Activated naive CD4-positive, alpha-beta T cell treated with anti-CD3 and anti-CD28 coated beads, Interleukin-2, amount 10 ng/mL, durations not matched to agents 7 days and 5 days (primary cell): ENCODE data around the gene CLDN14.

Experiments used
- CTCF ChIA-PET: fragments of 350-600 bp; sonication (Branson Sonifier 250); formaldehyde crosslinking; loops from one replicate; lab custom pipeline; 2021; ENCODE audit warnings: antibody characterized with exemption; lab: Charles Lee
- DNase-seq: peaks from one replicate; pipeline ENCODE4 v3.0.0-alpha.2; 2020
- H3K27ac Mint-ChIP-seq: one replicate; pipeline ENCODE4 v1.8.0; 2021; ENCODE audit warnings: mild to moderate bottlenecking, moderate library complexity, mixed read lengths
- H3K27me3 Mint-ChIP-seq: one replicate; pipeline ENCODE4 v1.8.0; 2021; ENCODE audit warnings: mild to moderate bottlenecking, mixed read lengths
- H3K36me3 Mint-ChIP-seq: one replicate; pipeline ENCODE4 v1.8.0; 2021; ENCODE audit warnings: mixed read lengths
- H3K4me1 Mint-ChIP-seq: one replicate; pipeline ENCODE4 v1.8.0; 2021; ENCODE audit warnings: mixed read lengths
- H3K4me3 Mint-ChIP-seq: one replicate; pipeline ENCODE4 v1.8.0; 2021; ENCODE audit warnings: mild to moderate bottlenecking, moderate library complexity, mixed read lengths
- H3K9me3 Mint-ChIP-seq: one replicate; pipeline ENCODE4 v1.8.0; 2021; ENCODE audit warnings: mixed read lengths

CLDN14 gene

DNA sequence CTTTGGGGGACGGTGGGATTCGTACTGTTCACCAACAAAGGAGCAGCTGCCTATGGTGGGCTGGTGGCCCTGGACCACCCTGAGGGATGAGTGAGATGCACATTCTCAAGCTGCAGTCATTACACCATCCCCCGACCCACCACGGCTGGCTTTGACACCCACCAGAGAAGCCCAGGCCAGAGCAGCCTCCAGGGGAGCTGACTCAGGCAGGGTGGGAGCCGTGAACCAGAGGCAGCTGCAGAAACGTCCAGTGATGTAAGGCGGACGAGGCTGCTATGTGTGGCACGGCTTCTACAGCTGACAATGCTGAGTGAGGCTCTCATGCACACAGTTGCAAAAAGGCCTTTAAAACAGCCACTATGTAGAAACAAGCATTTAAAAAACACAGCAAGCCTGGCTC is 54.6 kb downstream of the CLDN14 start:
- H3K4me1 Mint-ChIP-seq: peaks cover 38% of the 10 kb centered on the region
- no peak for DNase-seq
- no peak overlapping the region for H3K4me3 Mint-ChIP-seq
- no peak overlapping the region for H3K27ac Mint-ChIP-seq
- H3K36me3 Mint-ChIP-seq: peaks cover 6% of the 10 kb centered on the region
- peaks cover 22% of the 10 kb centered on the region for H3K27me3 Mint-ChIP-seq
- CTCF ChIA-PET: interaction anchor here (0.6 kb wide), 1 partner anchor 489 kb away, joined by 3 read pairs; no protein-coding TSS in a partner anchor
- no peaks in the 10 kb centered on the region for H3K9me3 Mint-ChIP-seq

DNA sequence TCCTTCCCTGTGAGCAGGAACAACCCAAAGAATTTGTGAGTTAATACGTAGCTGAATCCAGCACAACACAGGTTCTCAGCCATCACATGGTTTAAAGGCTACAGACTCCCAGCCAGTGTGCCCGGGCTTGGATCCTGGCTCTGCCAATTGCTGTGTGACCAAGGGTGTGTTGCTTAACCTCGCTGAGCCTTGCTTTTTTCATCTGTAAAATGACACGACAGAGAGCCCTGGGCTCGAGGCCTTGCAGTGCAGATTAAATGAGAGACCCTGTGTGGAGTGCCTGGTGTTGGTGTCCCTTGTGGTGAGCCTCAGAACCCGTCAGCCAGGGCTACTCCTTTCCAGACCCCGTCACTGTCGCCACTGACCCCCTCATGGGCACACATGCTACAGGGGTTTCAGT is 55.3 kb downstream of the CLDN14 start:
- CTCF ChIA-PET: no interaction called here
- Mint-ChIP-seq H3K9me3 (no peaks in the 10 kb centered on the region), H3K27me3 (peaks cover 15% of the 10 kb centered on the region), H3K36me3 (peaks cover 7% of the 10 kb centered on the region), H3K4me1 (peaks cover 31% of the 10 kb centered on the region), H3K27ac (no peak overlapping the region), H3K4me3 (no peak overlapping the region)
- no peak for DNase-seq

DNA sequence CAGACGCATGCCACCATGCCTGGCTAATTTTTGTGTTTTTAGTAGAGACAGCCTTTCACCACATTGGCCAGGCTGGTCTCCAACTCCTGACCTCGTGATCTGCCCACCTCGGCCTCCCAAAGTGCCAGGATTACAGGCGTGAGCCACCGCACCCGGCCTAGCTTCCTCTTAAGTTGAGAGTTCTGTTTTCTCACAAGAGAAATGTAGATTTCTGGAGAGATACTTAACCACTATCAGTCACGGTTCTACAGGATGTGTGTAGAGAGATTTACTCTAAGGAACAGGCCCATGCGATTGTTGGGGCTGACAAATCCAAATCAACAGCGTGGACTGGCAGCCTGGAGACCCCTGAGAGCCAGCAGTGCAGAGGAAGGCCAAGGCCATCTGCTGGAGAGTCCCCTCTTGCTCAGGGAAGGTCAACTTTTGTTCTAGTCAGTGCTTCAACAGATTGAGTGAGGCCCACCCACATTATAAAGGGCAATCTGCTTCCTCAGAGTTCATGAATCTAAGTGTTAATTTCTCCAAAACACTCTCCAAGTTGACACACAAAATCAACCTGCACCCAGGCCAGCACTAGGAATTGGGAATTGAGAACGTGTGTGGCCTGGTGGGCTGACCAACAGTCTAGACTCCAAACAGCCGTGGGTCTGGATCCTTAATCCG is 56.0 kb downstream of the CLDN14 start:
- Mint-ChIP-seq H3K4me3 (no peak overlapping the region), H3K9me3 (no peaks in the 10 kb centered on the region), H3K36me3 (peaks cover 7% of the 10 kb centered on the region), H3K27me3 (peaks cover 8% of the 10 kb centered on the region), H3K27ac (no peak overlapping the region), H3K4me1 (peaks cover 25% of the 10 kb centered on the region)
- CTCF ChIA-PET: interaction anchor here (0.7 kb wide), 1 partner anchor 285 kb away, joined by 4 read pairs; no protein-coding TSS in a partner anchor
- DNase-seq: no peak

DNA sequence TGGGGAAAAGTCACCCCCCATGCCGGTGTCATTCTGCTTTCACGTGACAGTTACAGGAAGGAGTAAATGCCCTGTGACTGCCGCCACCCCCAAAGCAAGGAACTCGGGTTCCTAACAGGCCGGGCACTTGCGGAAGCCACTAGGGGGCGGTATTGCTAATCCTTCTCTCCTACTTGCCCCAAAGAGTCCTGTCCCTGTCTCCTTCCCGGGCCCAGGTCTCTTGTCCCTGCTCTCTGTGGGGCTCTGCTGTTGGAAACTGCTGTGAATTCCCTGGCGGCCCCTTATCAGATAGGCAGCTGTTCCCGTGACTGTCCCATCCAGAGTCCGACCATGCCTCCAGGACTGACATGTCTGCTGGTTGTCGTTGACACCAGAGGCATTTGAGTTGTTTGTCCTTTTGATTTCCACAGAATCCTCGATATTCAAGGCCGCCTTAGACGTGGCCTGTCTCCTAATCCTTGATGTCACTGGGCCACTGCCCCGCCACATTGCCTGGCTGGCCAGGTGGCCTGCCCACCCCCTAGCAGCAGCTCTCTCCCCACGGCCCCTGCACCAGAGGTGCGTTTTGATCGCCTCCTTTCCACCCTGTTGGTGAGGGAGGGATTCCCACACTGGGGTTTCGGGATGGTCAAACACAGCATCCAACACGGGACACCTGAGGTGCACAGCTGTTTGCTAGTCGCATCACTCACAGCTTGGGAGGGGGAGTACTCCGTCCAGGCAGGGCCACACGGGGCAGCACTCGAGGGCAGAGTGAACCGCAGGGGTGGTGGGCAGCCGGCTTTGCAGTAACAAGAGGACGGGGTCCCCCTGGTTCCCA is 57.4 kb downstream of the CLDN14 start:
- Mint-ChIP-seq H3K4me3 (no peak overlapping the region), H3K36me3 (peaks cover 9% of the 10 kb centered on the region), H3K27me3 (peaks cover under 1% of the 10 kb centered on the region), H3K4me1 (peaks cover 20% of the 10 kb centered on the region), H3K9me3 (no peaks in the 10 kb centered on the region), H3K27ac (peak overlapping the region; percentile 30)
- peak; percentile 57 for DNase-seq
- CTCF ChIA-PET: interaction anchor here (0.7 to 1.0 kb wide), 3 partner anchors 12 to 24 kb away, joined by 3 to 4 read pairs (median 4); no protein-coding TSS in a partner anchor

DNA sequence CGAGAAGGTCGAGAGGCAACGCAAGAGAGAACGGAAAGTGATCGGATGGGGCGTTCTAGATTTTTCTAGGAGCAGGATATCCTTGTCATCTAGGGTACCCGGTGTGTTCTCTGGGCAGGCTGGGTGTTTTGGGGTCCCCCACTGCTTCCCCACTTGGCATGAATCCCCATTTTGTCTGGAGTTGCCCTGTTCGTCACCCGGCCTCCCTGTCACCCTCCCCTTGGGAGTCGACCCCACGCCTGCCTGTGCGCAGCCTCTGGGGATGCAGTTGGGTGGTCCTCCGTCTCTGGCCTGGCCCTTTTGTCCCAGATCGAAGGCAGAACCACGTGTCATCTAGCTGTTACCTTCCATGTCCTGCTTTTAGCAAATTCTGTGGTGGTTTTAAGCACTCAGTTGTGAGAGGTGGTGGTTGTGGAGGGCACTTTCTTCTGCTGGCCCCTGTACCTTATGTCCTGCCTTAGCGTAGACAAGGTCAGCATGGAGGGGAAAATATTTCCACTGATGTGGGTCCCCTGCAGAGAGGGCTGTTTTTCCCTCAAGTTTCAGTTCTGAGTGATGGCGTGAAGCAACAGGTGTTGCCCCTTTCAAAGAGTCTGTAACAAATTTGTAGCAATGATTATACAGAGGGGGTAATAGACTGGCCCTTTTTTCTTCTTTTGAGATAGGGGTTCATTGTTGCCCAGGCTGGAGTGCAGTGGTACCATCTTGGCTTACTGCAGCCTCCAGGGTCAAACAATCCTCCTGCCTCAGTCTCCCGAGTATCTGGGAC is 59.2 kb downstream of the CLDN14 start:
- CTCF ChIA-PET: no interaction called here
- peaks cover 16% of the 10 kb centered on the region for H3K36me3 Mint-ChIP-seq
- H3K4me1 Mint-ChIP-seq: peaks cover 20% of the 10 kb centered on the region
- no peak for DNase-seq
- H3K4me3 Mint-ChIP-seq: no peak overlapping the region
- no peaks in the 10 kb centered on the region for H3K9me3 Mint-ChIP-seq
- H3K27ac Mint-ChIP-seq: no peak overlapping the region
- no peaks in the 10 kb centered on the region for H3K27me3 Mint-ChIP-seq

DNA sequence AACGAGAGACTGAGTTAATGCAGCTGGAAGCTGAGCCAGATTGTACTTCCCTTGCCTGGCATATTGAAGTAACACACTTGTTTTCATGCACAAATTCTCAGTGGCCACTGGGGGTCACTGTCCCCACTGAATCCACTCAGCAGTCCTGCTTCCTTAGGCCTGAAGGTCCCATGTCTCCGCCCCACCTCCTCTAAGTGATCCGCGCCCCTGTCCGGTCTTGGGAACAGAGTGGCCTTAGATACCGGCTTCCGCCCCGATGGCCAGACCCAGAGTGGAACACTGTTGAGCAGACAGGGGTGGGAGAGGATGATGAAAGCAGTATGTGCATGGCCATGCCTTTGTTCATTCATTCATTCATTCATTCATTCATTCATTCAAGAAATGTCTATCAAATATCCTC is 59.9 kb downstream of the CLDN14 start:
- peaks cover 20% of the 10 kb centered on the region for H3K4me1 Mint-ChIP-seq
- CTCF ChIA-PET: interaction anchor here (0.7 to 1.2 kb wide), 3 partner anchors 9 to 29 kb away, joined by 3 read pairs; no protein-coding TSS in a partner anchor
- no peak overlapping the region for H3K27ac Mint-ChIP-seq
- H3K9me3 Mint-ChIP-seq: no peaks in the 10 kb centered on the region
- H3K36me3 Mint-ChIP-seq: peaks cover 22% of the 10 kb centered on the region
- H3K4me3 Mint-ChIP-seq: no peak overlapping the region
- H3K27me3 Mint-ChIP-seq: no peaks in the 10 kb centered on the region
- DNase-seq: peak; percentile 64

DNA sequence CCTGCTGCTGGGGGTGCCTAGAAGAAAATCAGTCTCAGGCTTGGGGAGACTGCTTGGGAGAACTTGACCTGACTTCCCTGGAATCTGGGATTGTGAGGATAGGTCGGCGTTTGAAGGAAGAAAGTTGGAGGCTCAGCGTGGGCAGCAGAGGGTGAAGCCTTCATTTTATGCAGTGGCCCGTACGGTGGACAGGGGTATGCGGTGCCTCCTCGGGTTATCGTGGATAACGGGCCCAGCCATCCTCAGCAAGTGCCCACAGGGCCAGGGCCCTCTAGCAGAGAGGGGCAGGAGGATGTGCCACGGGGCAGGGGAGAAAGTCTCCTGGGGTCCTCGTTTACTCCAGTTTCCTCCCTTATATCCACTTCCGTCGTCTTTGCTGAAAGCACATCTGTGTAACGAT is 60.7 kb downstream of the CLDN14 start:
- no peak overlapping the region for H3K4me3 Mint-ChIP-seq
- no peaks in the 10 kb centered on the region for H3K27me3 Mint-ChIP-seq
- CTCF ChIA-PET: interaction anchor here (0.7 to 1.2 kb wide), 3 partner anchors 10 to 29 kb away, joined by 3 read pairs; no protein-coding TSS in a partner anchor
- H3K9me3 Mint-ChIP-seq: no peaks in the 10 kb centered on the region
- peak overlapping the region; percentile 33 for H3K27ac Mint-ChIP-seq
- peaks cover 18% of the 10 kb centered on the region for H3K4me1 Mint-ChIP-seq
- peaks cover 26% of the 10 kb centered on the region for H3K36me3 Mint-ChIP-seq
- DNase-seq: no peak

DNA sequence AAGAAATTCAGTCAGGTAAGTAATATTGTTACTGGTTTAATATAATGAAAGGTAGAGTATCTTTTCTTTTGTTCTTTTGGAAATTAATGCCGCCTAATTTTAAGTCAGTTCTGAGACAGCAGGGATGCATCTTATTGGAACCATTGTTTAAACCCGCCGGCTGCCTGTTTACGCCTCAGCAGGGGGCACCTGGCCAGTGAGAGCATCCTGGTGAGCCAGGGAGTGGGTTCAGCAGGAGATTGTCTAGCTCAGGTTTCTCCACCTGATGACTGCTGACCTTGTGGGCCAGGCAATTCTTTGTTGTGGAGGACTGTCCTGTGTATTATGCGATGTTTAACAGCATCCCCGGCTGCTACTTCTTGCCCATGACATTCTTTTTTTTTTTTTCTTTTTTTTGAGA is 64.5 kb downstream of the CLDN14 start:
- Mint-ChIP-seq H3K27ac (no peak overlapping the region), H3K27me3 (no peaks in the 10 kb centered on the region), H3K4me3 (no peak overlapping the region), H3K36me3 (peaks cover 40% of the 10 kb centered on the region), H3K4me1 (no peaks in the 10 kb centered on the region), H3K9me3 (no peaks in the 10 kb centered on the region)
- CTCF ChIA-PET: no interaction called here
- no peak for DNase-seq

DNA sequence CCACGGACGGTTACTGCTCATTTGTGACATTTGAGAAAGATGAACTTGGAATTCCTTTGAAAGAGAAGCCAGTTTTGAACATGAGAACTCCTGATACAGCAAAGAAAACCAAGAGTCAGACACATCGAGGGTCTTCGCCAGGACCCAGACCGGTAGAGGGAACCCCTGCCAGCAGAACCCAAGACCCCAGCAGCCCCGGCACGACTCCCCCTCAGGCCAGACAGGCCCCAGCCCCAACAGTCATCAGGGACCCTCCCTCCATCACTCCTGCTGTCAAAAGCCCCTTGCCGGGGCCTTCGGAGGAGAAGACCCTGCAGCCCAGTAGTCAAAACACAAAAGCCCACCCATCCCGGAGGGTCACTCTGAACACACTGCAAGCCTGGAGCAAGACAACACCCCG is 67.0 kb downstream of the CLDN14 start:
- CTCF ChIA-PET: interaction anchor here (0.7 kb wide), 1 partner anchor 272 kb away, joined by 3 read pairs; no protein-coding TSS in a partner anchor
- peaks cover 47% of the 10 kb centered on the region for H3K36me3 Mint-ChIP-seq

DNA sequence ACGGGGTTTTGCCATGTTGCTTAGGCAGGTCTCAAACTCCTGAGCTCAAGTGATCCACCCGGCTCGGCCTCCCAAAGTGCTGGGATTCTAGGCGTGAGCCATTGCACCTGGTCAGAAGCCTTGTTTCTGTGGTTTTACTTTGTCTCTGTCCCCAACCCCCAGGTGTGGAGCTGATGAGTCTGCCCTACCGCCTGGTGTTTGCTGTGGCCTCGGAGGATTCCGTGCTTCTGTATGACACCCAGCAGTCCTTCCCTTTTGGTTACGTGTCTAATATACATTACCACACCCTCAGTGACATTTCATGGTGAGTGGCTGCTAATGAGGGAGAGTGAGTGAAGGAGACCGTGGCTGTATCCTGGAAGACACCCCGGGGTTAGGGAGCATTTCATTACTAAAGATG is 68.6 kb downstream of the CLDN14 start:
- no peaks in the 10 kb centered on the region for H3K27me3 Mint-ChIP-seq
- H3K4me3 Mint-ChIP-seq: no peak overlapping the region
- H3K9me3 Mint-ChIP-seq: no peaks in the 10 kb centered on the region

More for the DNA sequence above, 67.0 kb downstream of the CLDN14 start:
- Mint-ChIP-seq H3K9me3 (no peaks in the 10 kb centered on the region), H3K4me3 (no peak overlapping the region), H3K27ac (peak overlapping the region; percentile 11), H3K27me3 (no peaks in the 10 kb centered on the region), H3K4me1 (no peaks in the 10 kb centered on the region)
- DNase-seq: no peak

More for the DNA sequence above, 68.6 kb downstream of the CLDN14 start:
- Mint-ChIP-seq H3K36me3 (peaks cover 48% of the 10 kb centered on the region), H3K4me1 (no peaks in the 10 kb centered on the region), H3K27ac (no peak overlapping the region)
- CTCF ChIA-PET: no interaction called here
- no peak for DNase-seq
